HepG2 (cell line): ENCODE data around the gene MAP2K1.

Source experiments
- DBP ChIP-seq: sonication (generic); formaldehyde crosslinking; IDR thresholded peaks from 2 replicates; pipeline ENCODE4 v1.4.0; 2020; ENCODE audit warnings: missing genetic modification reagents; ENCODE audit errors: not compliant biosample characterization
- DPF2 ChIP-seq: sonication (generic); formaldehyde crosslinking; IDR thresholded peaks from 2 replicates; pipeline ENCODE4 v1.4.0; 2020; ENCODE audit warnings: mild to moderate bottlenecking, low read depth, missing genetic modification reagents, borderline replicate concordance
- FOXA1 ChIP-seq, 2 experiments: fragments of 450-650 bp in 1 of 2; sonication (generic) in 1 of 2; formaldehyde crosslinking in 1 of 2; IDR thresholded peaks; 2 replicates each; pipeline versions ENCODE4 v1.4.0 to v1.6.1; 2016 to 2020; ENCODE audit warnings: missing genetic modification reagents in 1 of 2
- MAFF ChIP-seq: IDR thresholded peaks from 2 replicates; pipeline ENCODE4 v1.6.1; 2011; ENCODE audit warnings: low read depth, low read length, improper control_type of control experiment
- PHF20 ChIP-seq: sonication (generic); formaldehyde crosslinking; IDR thresholded peaks from 2 replicates; pipeline ENCODE4 v1.5.0; 2020; ENCODE audit warnings: mild to moderate bottlenecking, missing genetic modification reagents
- SP1 ChIP-seq, 2 experiments: fragments of 450-650 bp in 1 of 2; sonication (generic) in 1 of 2; formaldehyde crosslinking in 1 of 2; IDR thresholded peaks; 2 replicates each; pipeline versions ENCODE4 v1.4.0 to v1.6.1; 2016 to 2020; ENCODE audit warnings: missing genetic modification reagents in 1 of 2
- STAT5B ChIP-seq: sonication (generic); formaldehyde crosslinking; IDR thresholded peaks from 2 replicates; pipeline ENCODE4 v1.4.0; 2020; ENCODE audit warnings: missing genetic modification reagents
- TCF12 ChIP-seq, 2 experiments: fragments of 450-650 bp in 1 of 2; sonication (generic) in 1 of 2; formaldehyde crosslinking in 1 of 2; IDR thresholded peaks; 2 replicates each; pipeline versions ENCODE4 v1.6.1 to v1.8.0; 2017 to 2022; ENCODE audit warnings: antibody characterized with exemption in 1 of 2, mild to moderate bottlenecking in 1 of 2, missing genetic modification reagents in 1 of 2, moderate library complexity in 1 of 2
- ZNF12 ChIP-seq: sonication (generic); formaldehyde crosslinking; IDR thresholded peaks from 2 replicates; pipeline ENCODE4 v1.5.0; 2020; ENCODE audit warnings: missing genetic modification reagents
- TF ChIP-seq, protein P1 (sequence below): sonication (generic); formaldehyde crosslinking; IDR thresholded peaks from 2 replicates; pipeline ENCODE4 v1.9.0; 2021; ENCODE audit warnings: missing genetic modification reagents, borderline replicate concordance

- TF ChIP-seq TCF12 (IDR thresholded peaks at IDR 0.05): no peak
- no peak for TF ChIP-seq TCF12 (CRISPR knock-in tag; IDR thresholded peaks at IDR 0.05)
- TF ChIP-seq, protein P1, sequence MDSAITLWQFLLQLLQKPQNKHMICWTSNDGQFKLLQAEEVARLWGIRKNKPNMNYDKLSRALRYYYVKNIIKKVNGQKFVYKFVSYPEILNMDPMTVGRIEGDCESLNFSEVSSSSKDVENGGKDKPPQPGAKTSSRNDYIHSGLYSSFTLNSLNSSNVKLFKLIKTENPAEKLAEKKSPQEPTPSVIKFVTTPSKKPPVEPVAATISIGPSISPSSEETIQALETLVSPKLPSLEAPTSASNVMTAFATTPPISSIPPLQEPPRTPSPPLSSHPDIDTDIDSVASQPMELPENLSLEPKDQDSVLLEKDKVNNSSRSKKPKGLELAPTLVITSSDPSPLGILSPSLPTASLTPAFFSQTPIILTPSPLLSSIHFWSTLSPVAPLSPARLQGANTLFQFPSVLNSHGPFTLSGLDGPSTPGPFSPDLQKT (CRISPR knock-in tag): no peak
- no peak for TF ChIP-seq MAFF
- no peak for TF ChIP-seq PHF20 (CRISPR knock-in tag)
- no peak for TF ChIP-seq FOXA1 (IDR thresholded peaks at IDR 0.05)
- no peak for TF ChIP-seq FOXA1 (CRISPR knock-in tag; IDR thresholded peaks at IDR 0.05)
- TF ChIP-seq SP1 (IDR thresholded peaks at IDR 0.05): no peak
- TF ChIP-seq SP1 (CRISPR knock-in tag; IDR thresholded peaks at IDR 0.05): no peak
- TF ChIP-seq DBP: no peak
- TF ChIP-seq STAT5B (CRISPR knock-in tag): no peak
- TF ChIP-seq ZNF12 (CRISPR knock-in tag): no peak
- TF ChIP-seq DPF2 (CRISPR knock-in tag): no peak
Observed at GRCh38 chr15:66481107-66481856, 94.6 kb downstream of the MAP2K1 start.
